Activated CD8-positive, alpha-beta T cell treated with anti-CD3 and anti-CD28 coated beads for 36 hours (primary cell): ENCODE results near the gene JTB. TPM values are rescaled to one million over a fixed set of nuclear protein-coding genes. Genes with fewer than 3 reads are reported as not detected.

Experiments used
- ATAC-seq: fragments of 200-7000 bp; cut with Tn5 transposase; one replicate; pipeline ENCODE4 v1.10.0; 2021; ENCODE audit warnings: mild to moderate bottlenecking, moderate library complexity
- CTCF ChIA-PET: fragments of 350-600 bp; sonication (Branson Sonifier 250); formaldehyde crosslinking; loops from one replicate; lab custom pipeline; 2021; ENCODE audit warnings: antibody characterized with exemption; lab: Charles Lee
- POLR2A ChIA-PET: fragments of 350-600 bp; sonication (Branson Sonifier 250); formaldehyde crosslinking; loops from one replicate; lab custom pipeline; 2021; ENCODE audit warnings: antibody characterized with exemption; lab: Charles Lee
- DNase-seq: peaks from one replicate; pipeline ENCODE4 v3.0.0-alpha.2; 2020
- H3K27ac Mint-ChIP-seq: one replicate; pipeline ENCODE4 v1.8.0; 2021; ENCODE audit warnings: mild to moderate bottlenecking, mixed read lengths
- H3K27me3 Mint-ChIP-seq: one replicate; pipeline ENCODE4 v1.8.0; 2021; ENCODE audit warnings: mixed read lengths
- H3K36me3 Mint-ChIP-seq: one replicate; pipeline ENCODE4 v1.8.0; 2021; ENCODE audit warnings: low read depth, mixed read lengths
- H3K4me1 Mint-ChIP-seq: one replicate; pipeline ENCODE4 v1.8.0; 2021; ENCODE audit warnings: low read depth, mixed read lengths
- H3K4me3 Mint-ChIP-seq: one replicate; pipeline ENCODE4 v1.8.0; 2021; ENCODE audit warnings: mild to moderate bottlenecking, moderate library complexity, mixed read lengths
- H3K9me3 Mint-ChIP-seq: one replicate; pipeline ENCODE4 v1.8.0; 2021; ENCODE audit warnings: mixed read lengths
- CTCF ChIP-seq: fragments of 200-600 bp; IDR thresholded peaks from one replicate; pipeline ENCODE4 v1.8.0; 2022; ENCODE audit warnings: antibody characterized with exemption, mild to moderate bottlenecking
- intact Hi-C: fragments of 100-400 bp; cut with micrococcal nuclease; formaldehyde crosslinking; loops from one replicate; pipeline ENCODE4 v1.10.0; 2022
- total RNA-seq, 2 experiments: library from RNA; stranded (reverse); gene quantifications; one replicate each; pipeline ENCODE4 v1.2.3, GENCODE V29; 2021

JTB gene
- total RNA-seq, 2 experiments from 2014 or later, result 151 to 153 TPM

- Mint-ChIP-seq H3K4me3 (peak overlapping the region; percentile 99), H3K9me3 (no peaks in the 10 kb centered on the region), H3K27me3 (no peaks in the 10 kb centered on the region), H3K4me1 (peaks cover 25% of the 10 kb centered on the region), H3K27ac (peak overlapping the region; percentile 95), H3K36me3 (peaks cover 48% of the 10 kb centered on the region)
- ChIA-PET POLR2A (interaction anchor here (1.0 to 13.9 kb wide), 12 partner anchors 11 to 250 kb away, joined by 3 to 237 read pairs (median 6); partner anchors contain the start of genes CREB3L4, CRTC2, DENND4B and GATAD2B), CTCF (interaction anchor here (0.7 to 7.1 kb wide), 7 partner anchors 7 to 294 kb away, joined by 3 to 73 read pairs (median 7); partner anchors contain the start of genes CREB3L4, DENND4B, GATAD2B and HAX1)
- DNase-seq, result no peak
- ATAC-seq, result no peak
- no peak for TF ChIP-seq CTCF
- intact Hi-C loops, result no loop called here
Measured at GRCh38 chr1:153978274-153978909, 918 bp upstream of the JTB start.

GRCh38 chr1:153976819-153977249 is 640 bp downstream of the JTB start:
- TF ChIP-seq CTCF, result no peak
- peaks cover 34% of the 10 kb centered on the region for H3K4me1 Mint-ChIP-seq
- peak; percentile 1 for ATAC-seq
- peak overlapping the region; percentile 98 for H3K27ac Mint-ChIP-seq
- no peaks in the 10 kb centered on the region for H3K27me3 Mint-ChIP-seq
- H3K36me3 Mint-ChIP-seq, result peaks cover 53% of the 10 kb centered on the region
- H3K9me3 Mint-ChIP-seq, result no peaks in the 10 kb centered on the region
- POLR2A ChIA-PET, result interaction anchor here (0.9 to 13.9 kb wide), 9 partner anchors 11 to 55 kb away, joined by 3 to 237 read pairs (median 14); partner anchors contain the start of genes CREB3L4, CRTC2, DENND4B and GATAD2B
- intact Hi-C loops, result no loop called here
- CTCF ChIA-PET, result interaction anchor here (0.7 to 7.1 kb wide), 7 partner anchors 9 to 180 kb away, joined by 3 to 73 read pairs (median 4); partner anchors contain the start of genes CREB3L4, RAB13, RPS27 and SLC39A1
- H3K4me3 Mint-ChIP-seq, result peak overlapping the region; percentile 99
- DNase-seq, result no peak

GRCh38 chr1:153973525-153973924 is 3.9 kb downstream of the JTB start:
- no peaks in the 10 kb centered on the region for H3K9me3 Mint-ChIP-seq

GRCh38 chr1:153973071-153973470 is 4.4 kb downstream of the JTB start:
- H3K4me3 Mint-ChIP-seq, result no peak overlapping the region
- intact Hi-C loops, result no loop called here
- CTCF ChIA-PET, result interaction anchor here (0.7 to 7.1 kb wide), 3 partner anchors 13 to 26 kb away, joined by 3 to 73 read pairs (median 3); partner anchors contain the start of genes DENND4B and RAB13
- H3K27me3 Mint-ChIP-seq, result no peaks in the 10 kb centered on the region
- peaks cover 32% of the 10 kb centered on the region for H3K4me1 Mint-ChIP-seq
- POLR2A ChIA-PET, result interaction anchor here (1.2 to 13.9 kb wide), 4 partner anchors 8 to 221 kb away, joined by 3 to 237 read pairs (median 72); partner anchors contain the start of genes CREB3L4, DENND4B, RAB13 and RPS27
- no peak for ATAC-seq
- H3K9me3 Mint-ChIP-seq, result no peaks in the 10 kb centered on the region
- peaks cover 45% of the 10 kb centered on the region for H3K36me3 Mint-ChIP-seq
- peak overlapping the region; percentile 57 for H3K27ac Mint-ChIP-seq
- DNase-seq, result no peak
- TF ChIP-seq CTCF, result no peak

More at GRCh38 chr1:153973525-153973924, 3.9 kb downstream of the JTB start:
- Mint-ChIP-seq H3K36me3 (peaks cover 46% of the 10 kb centered on the region), H3K4me1 (peaks cover 34% of the 10 kb centered on the region), H3K27ac (peak overlapping the region; percentile 16), H3K27me3 (no peaks in the 10 kb centered on the region), H3K4me3 (no peak overlapping the region)
- ChIA-PET POLR2A (interaction anchor here (1.2 to 13.9 kb wide), 5 partner anchors 8 to 221 kb away, joined by 3 to 237 read pairs (median 41); partner anchors contain the start of genes CREB3L4, DENND4B, GATAD2B and RAB13), CTCF (interaction anchor here (1.1 to 7.1 kb wide), 2 partner anchors 12 to 27 kb away, joined by 3 to 73 read pairs; partner anchors contain the start of genes DENND4B and RAB13)
- no peak for TF ChIP-seq CTCF
- DNase-seq (no peak), ATAC-seq (no peak)
- intact Hi-C loops, result no loop called here
